Lower leg skin (tissue), 3 donors: Measurements from ENCODE around the gene IGSF22.

Source experiments
- POLR2A ChIP-seq, 2 donors: fragments of 450-650 bp; IDR thresholded peaks; one replicate each; pipeline ENCODE4 v1.6.1; 2016 to 2017; ENCODE audit warnings: antibody characterized with exemption in 2 of 2, mild to moderate bottlenecking in 1 of 2, moderate library complexity in 1 of 2
- TF ChIP-seq, protein P1 (sequence below), 3 donors: fragments of 450-650 bp; IDR thresholded peaks; one replicate each; pipeline ENCODE4 v1.5.1; 2016; ENCODE audit warnings: antibody characterized with exemption in 3 of 3, mild to moderate bottlenecking in 3 of 3, moderate library complexity in 2 of 3

DNA sequence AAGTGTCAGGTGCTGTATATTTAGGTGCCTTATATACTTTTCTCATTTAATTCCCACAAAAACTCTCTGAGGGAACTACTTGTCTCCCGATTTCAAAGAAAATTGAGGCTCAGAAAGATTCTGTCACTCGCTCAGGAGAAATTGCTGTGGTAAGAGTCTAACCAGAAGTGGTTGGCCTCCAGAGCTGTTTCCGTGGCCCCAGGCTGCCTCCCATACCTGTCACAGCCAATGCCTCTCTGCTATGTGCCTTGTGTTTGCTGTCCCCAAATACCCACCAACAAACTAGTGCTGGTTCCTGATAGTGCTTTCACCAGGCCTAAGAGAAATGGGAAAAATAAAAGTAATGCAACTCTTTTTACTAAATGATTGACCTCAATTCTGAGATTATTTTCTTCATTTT, 48.4 kb downstream of the IGSF22 start:
- no peak for TF ChIP-seq POLR2A (IDR thresholded peaks at IDR 0.05)
- TF ChIP-seq, protein P1, sequence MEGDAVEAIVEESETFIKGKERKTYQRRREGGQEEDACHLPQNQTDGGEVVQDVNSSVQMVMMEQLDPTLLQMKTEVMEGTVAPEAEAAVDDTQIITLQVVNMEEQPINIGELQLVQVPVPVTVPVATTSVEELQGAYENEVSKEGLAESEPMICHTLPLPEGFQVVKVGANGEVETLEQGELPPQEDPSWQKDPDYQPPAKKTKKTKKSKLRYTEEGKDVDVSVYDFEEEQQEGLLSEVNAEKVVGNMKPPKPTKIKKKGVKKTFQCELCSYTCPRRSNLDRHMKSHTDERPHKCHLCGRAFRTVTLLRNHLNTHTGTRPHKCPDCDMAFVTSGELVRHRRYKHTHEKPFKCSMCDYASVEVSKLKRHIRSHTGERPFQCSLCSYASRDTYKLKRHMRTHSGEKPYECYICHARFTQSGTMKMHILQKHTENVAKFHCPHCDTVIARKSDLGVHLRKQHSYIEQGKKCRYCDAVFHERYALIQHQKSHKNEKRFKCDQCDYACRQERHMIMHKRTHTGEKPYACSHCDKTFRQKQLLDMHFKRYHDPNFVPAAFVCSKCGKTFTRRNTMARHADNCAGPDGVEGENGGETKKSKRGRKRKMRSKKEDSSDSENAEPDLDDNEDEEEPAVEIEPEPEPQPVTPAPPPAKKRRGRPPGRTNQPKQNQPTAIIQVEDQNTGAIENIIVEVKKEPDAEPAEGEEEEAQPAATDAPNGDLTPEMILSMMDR (IDR thresholded peaks at IDR 0.05) = no peak
